ENCODE measurements around the gene TEX9.
"Not testable (repeated sequence)": the region's sequence is repeated elsewhere in the genome, so short reads cannot be mapped to it uniquely, and the experiment has no call there.

The TEX9 gene

GRCh38 chr15:56365075-56365711 is at the start of gene TEX9:
TEX9 (plus strand) TSS chr15:56365426; CDS start chr15:56365451, 25 bp downstream.
- DNase-seq = peak; percentile 87

DNA sequence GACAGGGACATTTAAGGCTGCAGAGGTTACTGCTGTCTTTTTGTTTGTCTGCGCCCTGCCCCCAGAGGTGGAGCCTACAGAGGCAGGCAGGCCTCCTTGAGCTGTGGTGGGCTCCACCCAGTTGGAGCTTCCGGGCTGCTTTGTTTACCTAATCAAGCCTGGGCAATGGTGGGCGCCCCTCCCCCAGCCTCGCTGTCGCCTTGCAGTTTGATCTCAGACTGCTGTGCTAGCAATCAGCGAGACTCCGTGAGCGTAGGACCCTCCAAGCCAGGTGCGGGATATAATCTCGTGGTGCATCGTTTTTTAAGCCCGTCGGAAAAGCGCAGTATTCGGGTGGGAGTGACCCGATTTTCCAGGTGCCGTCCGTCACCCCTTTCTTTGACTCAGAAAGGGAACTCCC is 48.7 kb upstream of the TEX9 start:
- not testable (repeated sequence) for DNase-seq

DNA sequence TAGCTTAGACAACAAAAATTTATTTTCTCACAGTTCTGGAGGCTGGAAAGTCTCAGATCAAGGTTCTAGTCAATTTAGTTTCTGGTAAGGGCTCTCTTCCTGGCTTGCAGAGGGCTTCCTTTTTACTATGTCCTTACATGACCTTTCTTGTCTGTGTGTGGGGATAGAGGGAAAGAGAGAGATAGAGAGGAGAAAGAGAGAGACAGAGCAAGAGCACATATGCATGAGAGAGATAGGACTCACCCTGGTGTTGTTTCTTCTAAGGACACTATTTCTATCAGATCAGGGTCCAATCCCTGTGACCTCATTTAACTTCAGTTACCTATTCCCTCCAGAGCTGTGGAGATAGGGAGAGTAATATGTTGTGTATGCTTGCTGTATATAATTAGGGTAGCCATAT is 44.9 kb upstream of the TEX9 start:
- no peak for DNase-seq

DNA sequence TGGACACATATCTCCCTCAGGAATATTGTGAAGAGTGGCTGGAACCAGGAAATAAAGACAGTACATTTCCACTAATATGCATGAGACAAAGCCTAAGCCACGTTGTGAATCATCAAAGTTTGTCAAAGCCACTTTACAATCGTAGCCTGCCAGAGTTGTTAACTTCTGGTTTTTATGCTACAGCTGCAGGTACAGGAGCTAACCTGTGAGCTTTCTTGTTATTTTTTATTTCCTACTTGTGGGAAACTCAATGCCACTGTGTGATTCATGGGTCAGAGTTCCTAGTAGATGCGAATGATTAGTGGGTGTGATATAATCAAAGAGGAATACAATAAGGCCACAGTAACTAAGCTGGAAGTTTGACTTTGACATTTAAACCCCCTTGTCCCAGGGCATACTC is 44.4 kb upstream of the TEX9 start:
- DNase-seq = no peak

- DNase-seq = no peak
Measured at GRCh38 chr15:56322444-56322843, 42.8 kb upstream of the TEX9 start.

DNA sequence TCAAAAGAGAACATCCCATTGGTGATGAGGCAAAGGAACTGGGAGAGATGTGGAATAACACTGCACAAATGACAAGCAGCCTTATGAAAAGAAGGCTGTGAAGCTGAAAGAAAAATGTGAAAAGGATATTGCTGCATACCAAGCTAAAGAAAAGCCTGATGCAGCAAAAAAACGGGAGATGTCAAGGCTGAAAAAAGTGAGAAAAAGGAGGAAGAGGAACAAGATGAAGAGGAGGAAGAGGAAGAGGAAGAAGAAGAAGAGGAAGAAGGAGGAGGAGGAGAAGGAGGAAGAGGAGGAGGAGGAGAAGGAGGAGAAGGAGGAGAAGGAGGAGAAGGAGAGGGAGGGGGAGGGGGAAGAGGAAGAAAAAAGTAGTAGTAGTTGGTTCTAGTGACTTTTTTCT is 41.8 kb upstream of the TEX9 start:
- DNase-seq = no peak

DNA sequence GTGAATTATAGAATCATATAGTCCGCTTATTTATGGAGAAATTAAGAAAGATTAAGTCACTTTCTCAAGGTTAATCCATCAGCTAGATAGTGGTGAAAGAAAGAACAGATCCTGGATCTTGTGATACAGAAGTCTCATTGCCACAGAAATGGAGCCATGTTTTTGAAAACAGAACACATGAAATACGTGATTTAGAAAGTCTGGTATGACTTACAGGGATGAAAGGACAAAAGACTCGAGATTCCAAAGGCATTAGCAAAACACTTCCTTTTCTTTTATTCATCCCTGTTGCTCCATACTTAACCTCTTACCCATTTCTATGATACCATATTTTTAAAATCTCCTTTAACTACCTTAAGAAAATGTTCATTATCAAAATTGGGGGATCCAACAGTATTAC is 40.0 kb upstream of the TEX9 start:
- no peak for DNase-seq

DNA sequence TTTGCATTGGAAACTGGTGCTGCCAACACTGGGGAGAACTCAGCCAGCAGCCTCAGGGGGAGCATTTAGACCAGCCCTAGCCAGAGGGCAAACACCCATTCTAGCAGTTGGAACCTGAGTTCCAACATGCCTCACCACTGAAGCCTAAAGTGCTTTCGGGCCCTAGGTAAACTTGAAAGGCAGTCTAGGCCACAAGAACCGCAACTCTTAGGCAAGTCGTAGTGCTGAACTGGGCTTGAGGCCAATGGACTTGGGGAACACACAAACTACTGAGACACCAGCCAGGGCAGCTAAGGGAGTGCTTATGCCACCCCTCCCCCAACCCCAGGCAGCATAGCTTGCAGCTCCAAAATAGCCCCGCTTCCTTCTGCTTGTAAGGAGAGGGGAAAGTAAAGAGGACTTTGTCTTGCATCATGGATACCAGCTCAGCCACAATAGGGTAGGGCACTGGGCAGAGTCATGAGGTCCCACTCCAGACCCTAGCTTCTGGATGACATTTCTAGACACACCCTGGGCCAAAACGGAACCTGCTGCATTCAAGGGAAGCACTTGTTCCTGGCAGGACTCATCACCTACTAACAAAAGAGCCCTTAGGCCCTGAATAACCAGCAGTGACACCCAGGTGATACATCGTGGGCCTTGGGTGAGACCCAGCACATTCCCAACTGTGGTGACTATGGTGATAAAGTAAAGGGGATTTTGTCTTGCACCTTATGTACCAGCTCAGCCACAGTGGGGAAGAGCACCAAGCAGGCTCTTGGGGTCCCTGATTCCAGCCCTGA is 37.3 kb upstream of the TEX9 start:
- DNase-seq = no peak

DNA sequence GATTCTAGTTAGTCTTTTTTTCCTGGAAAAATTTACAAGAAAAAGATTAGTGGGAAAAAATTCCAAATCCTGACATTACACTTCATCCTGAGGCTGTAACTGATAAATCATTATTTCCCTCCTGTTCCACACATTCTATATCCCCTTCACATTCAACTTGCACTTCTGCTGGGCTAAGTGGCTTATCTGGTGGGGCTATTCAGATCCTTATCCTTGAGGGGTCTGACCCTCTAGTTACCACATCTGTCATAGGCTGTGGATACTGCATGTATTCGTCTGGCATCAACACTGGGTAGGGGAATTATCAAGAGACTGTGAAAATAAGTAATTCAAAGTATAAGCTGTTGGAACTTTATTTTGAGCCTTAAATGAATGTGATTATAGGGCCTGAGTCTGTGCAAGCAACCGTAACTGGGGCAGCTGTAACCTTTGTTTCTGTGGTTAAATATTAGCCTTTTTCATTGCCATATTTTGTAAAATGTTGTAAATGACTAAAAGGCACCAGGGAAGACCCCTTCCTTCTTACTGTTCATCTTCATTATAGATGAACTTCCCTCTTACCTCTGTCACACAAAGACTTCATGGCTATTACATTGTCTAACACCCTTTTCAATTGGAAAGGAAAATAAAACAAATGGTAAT is 28.0 kb upstream of the TEX9 start:
- no peak for DNase-seq

DNA sequence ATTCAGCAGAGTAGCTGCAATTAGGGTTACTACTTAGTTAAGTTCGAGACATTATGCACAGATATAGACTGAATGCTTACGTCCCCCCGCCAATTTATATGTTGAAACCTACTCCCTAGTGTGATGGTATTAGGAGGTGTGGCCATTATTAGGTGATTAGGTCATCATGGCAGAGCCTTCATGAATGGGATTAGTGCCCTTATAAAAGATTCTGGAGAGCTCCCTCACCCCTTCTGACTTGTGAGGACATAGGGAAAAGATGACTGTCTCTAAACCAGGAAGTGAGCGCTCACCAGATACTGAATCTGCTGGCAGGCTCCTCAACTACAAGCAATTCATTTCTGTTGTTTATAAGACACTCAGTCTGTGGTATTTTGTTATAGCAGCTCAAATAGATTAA is 25.6 kb upstream of the TEX9 start:
- no peak for DNase-seq

- no peak for DNase-seq
Measured at GRCh38 chr15:56341201-56341600, 24.0 kb upstream of the TEX9 start.

GRCh38 chr15:56342653-56343052 is 22.6 kb upstream of the TEX9 start:
- peak; percentile 81 for DNase-seq

DNA sequence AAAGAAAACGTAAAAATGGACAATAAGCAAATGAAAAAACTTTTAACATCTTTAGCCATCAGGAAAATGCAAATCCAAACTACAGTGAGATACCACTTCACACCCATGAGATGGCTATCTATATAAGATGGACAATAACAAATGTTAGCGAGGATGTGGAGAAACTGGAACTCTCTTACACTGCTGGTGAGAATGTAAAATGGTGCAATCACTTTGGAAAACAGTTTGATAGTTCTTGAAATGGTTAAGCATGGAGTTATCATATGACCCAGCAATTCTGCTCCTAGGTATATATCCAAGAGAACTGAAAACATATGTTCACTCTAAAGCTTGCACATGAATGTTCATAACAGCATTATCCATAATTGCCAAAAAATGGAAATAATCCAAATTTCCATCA is 21.3 kb upstream of the TEX9 start:
- DNase-seq = no peak

DNA sequence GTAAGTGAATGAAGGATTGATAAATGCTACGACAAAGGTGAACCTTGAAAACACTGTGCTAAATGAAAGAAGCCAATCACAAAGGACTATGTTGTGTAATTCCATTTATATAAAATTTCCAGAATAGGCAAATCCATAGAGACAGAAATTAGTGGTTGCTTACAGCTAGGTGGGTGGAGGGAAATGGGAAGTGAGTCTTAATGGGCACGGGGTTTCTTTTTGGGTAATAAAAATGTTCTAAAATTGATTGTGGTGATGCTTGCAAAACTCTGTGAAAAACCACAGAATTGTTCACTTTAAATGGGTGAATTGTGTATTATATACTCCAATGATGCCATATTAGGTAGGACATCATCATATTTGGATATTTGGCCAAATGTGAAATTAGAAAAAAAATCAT is 20.9 kb upstream of the TEX9 start:
- DNase-seq = no peak

GRCh38 chr15:56346414-56346813 is 18.8 kb upstream of the TEX9 start:
- no peak for DNase-seq

GRCh38 chr15:56349554-56349953 is 15.7 kb upstream of the TEX9 start:
- no peak for DNase-seq

DNA sequence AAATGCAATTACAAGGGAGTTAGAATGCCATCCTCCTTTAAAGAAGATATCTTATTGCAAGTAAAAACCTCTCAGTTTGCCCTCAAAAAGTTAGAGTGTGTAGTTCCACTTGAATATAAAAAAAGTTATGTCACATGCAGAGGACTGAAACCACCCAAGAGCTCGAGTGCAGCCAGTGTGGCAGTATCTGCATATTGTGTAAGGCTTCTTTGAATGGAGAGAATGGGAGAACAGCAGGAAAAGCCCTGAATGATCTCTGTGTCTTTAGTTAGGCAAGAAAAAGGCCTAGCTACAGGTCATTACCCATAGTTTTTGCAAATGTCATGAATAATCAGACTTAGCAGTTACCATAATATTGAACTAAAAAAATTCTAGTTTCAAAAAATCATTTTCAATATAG is 13.9 kb upstream of the TEX9 start:
- no peak for DNase-seq

DNA sequence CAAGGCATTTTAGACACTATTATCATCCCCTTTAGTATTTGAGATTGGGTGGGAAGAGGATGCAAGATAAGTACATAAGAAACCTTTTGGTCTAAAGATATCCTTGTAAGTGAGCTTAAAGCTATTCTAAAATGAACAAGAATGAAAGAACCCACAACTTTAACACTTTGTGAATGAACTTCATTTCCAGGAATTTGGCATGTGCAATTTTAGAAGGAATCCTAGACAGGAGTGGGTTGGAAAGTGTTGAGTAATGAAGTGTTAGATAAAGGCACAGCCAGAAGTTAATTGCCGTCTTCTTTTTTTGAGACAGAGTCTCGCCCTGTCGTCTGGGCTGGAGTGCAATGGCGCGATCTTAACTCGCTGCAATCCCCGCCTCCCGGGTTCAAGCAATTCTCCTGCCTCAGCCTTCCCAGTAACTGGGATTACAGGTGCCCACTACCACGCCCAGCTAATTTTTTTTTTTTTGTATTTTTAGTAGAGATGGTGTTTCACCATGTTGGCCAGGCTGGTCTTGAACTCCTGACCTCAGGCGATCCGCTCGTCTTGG is 13.2 kb upstream of the TEX9 start:
- no peak for DNase-seq

DNA sequence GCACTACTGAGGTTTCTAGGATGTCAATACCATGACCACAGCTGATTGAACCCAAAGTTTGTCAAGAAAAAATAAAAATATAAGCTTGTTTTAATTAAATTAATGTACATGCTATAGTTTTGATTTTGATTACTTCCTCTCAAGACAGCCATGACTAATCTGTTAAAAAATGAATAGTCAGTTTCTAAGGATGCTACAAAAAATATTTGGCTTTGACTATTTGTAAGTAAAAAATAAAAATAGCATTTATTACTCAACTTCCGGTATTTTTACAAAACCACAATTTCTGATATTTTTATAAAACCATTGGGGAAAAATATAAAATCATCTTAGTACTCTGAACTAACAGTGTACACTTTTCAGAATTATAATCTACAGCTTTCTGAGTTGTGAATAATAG is 12.1 kb upstream of the TEX9 start:
- DNase-seq = no peak

DNA sequence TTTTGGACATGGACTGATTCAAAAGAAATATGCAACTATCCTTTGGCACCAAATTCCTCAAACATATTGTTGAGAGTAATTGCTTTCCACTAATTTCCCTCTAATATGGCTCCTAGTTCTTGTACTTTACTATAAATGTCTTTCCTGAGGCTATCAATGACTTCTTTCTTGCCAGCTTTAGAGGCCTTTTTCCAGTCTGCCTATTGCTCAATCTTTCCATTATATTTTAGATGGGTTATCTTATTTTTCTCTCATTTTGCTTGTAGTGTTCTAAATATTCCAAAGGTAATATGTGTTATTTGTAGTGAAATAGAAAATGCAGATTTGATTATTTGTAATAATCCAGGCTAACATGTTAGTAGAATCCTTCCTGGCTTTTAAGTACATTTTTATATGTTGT is 11.5 kb upstream of the TEX9 start:
- no peak for DNase-seq

DNA sequence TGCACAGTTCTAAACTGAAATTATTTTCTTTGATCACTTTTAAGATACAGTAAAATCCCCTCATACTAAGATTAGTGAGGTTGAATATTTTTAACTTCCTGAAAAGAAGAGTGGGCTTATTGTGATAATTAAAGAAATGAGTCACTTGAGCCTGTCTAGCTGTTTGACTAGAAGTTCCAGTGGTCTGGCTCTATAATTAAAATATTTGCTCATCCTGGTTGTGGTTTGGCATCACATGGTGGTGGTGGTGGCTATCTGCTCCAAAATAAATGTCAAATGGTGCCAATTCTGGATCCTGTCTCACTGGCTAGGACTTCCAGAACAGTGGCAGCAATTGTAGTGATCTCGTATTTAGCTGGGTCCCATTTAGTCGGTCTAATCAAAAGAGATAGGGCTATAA is 8.6 kb upstream of the TEX9 start:
- DNase-seq = no peak

GRCh38 chr15:56358604-56359003 is 6.6 kb upstream of the TEX9 start:
- no peak for DNase-seq

- DNase-seq = no peak
Measured at GRCh38 chr15:56361987-56362386, 3.2 kb upstream of the TEX9 start.

DNA sequence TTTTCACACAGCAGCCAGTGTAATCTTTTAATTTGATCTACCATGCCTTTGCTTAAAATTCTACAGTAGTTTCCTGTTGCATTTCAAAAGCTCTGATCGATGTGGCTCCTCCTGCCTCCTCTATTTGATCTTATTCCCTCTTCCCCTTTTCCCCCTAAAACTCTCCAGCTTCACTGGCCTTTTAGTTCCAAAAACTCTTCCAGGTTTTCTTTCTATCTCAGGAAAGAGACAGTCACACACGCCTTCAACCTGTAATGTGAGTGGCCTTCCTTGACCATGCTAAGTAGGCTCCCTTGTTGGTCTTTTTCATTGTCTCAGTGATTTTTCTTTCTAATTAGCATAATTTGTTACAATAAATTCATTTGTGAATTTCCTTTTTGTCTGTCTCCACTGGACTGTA is 985 bp downstream of the TEX9 start:
- DNase-seq = peak; percentile 33
